Adrenal gland (tissue), 12 donors: ENCODE measurements around the gene HOXA3. TPM values are rescaled to one million over a fixed set of nuclear protein-coding genes. Genes with fewer than 3 reads are reported as not detected.

ENCODE experiments used
- DNase-seq, 7 donors: peaks; one replicate each; pipeline ENCODE4 v3.0.0-alpha.2; 2019 to 2020
- H3K27ac ChIP-seq, 5 donors: fragments of 200-600 bp; sonication (generic) in 4 of 5; 1 replicate in 3 of 5; 2 replicates in 2 of 5; pipeline versions ENCODE4 v1.5.1 to v1.8.0; 2016 to 2020; ENCODE audit warnings: mild to moderate bottlenecking in 1 of 5
- H3K27me3 ChIP-seq: fragments of 200-600 bp; 2 replicates; pipeline ENCODE4 v1.8.0; 2021
- H3K36me3 ChIP-seq, 2 donors: fragments of 200-600 bp; replicated peaks in 1 of 2; 1 replicate in 1 of 2; 2 replicates in 1 of 2; pipeline versions ENCODE4 v1.5.1 to v1.8.0; 2018 to 2022
- H3K4me1 ChIP-seq, 2 donors: fragments of 200-600 bp; replicated peaks in 1 of 2; 1 replicate in 1 of 2; 2 replicates in 1 of 2; pipeline versions ENCODE4 v1.5.1 to v1.8.0; 2018 to 2021
- H3K4me3 ChIP-seq, 4 donors: fragments of 200-600 bp; sonication (generic) in 3 of 4; one replicate each; pipeline ENCODE4 v1.5.1; 2016 to 2018
- H3K9me3 ChIP-seq, 3 donors: fragments of 200-600 bp; sonication (generic) in 1 of 3; replicated peaks in 1 of 3; 1 replicate in 2 of 3; 2 replicates in 1 of 3; pipeline versions ENCODE4 v1.5.1 to v1.8.0; 2016 to 2021
- POLR2A ChIP-seq, 2 donors: fragments of 450-650 bp; IDR thresholded peaks; one replicate each; pipeline ENCODE4 v1.6.1; 2017; ENCODE audit warnings: antibody characterized with exemption in 2 of 2, mild to moderate bottlenecking in 2 of 2, moderate library complexity in 1 of 2
- WGBS, 4 donors: extraction: QIAGEN DNeasy Blood & Tissue Kit in 2 of 4; methylation state at CpG; one replicate each; pipeline versions ENCODE4 v1.1.5 to v1.1.7; 2013 to 2017; 5-methylcytosine and 5-hydroxymethylcytosine counted together
- intact Hi-C, 2 donors: fragments of 100-400 bp; cut with DNase I; formaldehyde crosslinking; loops; one replicate each; pipeline versions ENCODE4 v1.14.1 to v1.15.0; 2022 to 2023
- polyA plus RNA-seq, 3 donors: library from polyadenylated mRNA; stranded (reverse); fragments of 200-250 nt in 2 of 3; fragments of 350-450 nt in 1 of 3; fragmentation: Illumina TruSeq in 1 of 3; extraction: RNeasy Lipid Tissue Mini Kit (QIAGEN cat#74804) in 1 of 3; gene quantifications; one replicate each; pipeline ENCODE4 v1.2.3, GENCODE V29; 2013 to 2014
- total RNA-seq, 9 donors: library from RNA; depleted of rRNA in 4 of 9; stranded (reverse); fragments of >200 nt in 4 of 9; fragments of 120-200 nt in 1 of 9; fragmentation: NEBNext Ultra II Directional in 1 of 9; extraction: Animal tissue kit (Norgen Biotek cat#: 25700) in 1 of 9; gene quantifications; one replicate each; pipeline versions ENCODE4 v1.1.0 to v1.2.4, GENCODE V29; 2013 to 2023
- TF ChIP-seq, protein P1 (sequence below), 6 experiments: fragments of 450-650 bp in 4 of 6; fragments of 200-600 bp in 2 of 6; sonication (generic) in 1 of 6; IDR thresholded peaks; 1 replicate in 5 of 6; 2 replicates in 1 of 6; pipeline versions ENCODE4 v1.5.1 to v1.8.0; 2016 to 2021; ENCODE audit warnings: antibody characterized with exemption in 6 of 6, mild to moderate bottlenecking in 2 of 6, moderate library complexity in 1 of 6
- donor health status: healthy with polysubstance abuse.
- donor health status: Bipolar disorder and iron deficiency.
- donor health status: DM: yes; HTN: yes; CAD: no.
- donor health status: DM: no; HTN: no; CAD: no.
- donor health status: DM: no; HTN: no; CAD: no.
- donor health status: DM: yes; HTN: yes; CAD: no.

Gene HOXA3
- total and polyA plus RNA-seq, 12 donors, result 1.0 to 32.7 (median 3.8) TPM

DNA sequence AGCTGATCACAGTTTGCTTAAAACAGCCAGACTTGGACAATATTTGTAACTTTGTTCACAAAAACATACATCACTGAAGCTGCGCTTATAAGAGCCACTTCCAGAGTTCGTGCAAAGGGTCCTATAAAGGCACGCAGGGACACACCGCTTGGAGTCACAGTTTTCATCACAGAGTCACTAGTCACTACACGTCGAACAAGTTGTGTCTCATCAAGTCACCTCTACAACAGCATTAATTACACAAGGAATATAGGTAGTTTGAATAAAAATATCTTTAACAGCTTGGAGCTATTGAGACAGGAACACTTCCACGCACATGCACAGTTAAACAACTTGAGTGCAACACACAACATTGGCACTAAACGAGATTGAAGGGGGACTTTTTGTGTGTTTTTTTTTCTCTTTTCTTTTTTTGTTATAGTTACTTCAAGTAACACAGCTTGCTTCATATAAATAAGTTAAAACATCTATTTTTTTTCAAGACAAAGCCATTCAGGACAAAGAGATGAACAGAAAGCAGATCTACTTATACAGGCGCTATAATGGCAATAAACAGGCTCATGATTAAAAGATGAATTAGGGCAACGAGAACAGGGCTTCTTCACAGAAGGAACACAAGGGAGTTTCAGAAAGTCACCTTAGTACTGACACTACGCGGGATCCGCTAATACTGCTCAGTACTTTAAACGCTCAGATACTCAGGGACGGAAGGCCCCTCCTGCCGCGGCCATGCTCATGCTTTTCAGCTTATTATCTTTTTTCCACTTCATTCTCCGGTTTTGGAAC, 11.1 kb downstream of the HOXA3 start:
- Histone ChIP-seq H3K27ac (peak overlapping the region; percentile 94 to 99 (median 99)), H3K4me1 (peaks cover 10 to 20% of the 10 kb centered on the region in 2 donors), H3K36me3 (peaks cover 0 to 12% of the 10 kb centered on the region in 2 donors), H3K4me3 (peak overlapping the region in 3 of 4 donors; percentile 66 to 91 (median 74)), H3K9me3 (no peaks in the 10 kb centered on the region), H3K27me3 (no peaks in the 10 kb centered on the region)
- DNase-seq, result peak in 1 of 7 donors; percentile 49
- 46 to 53% (median 49%) methylated on average over 18 of the region's 18 CpGs for WGBS, 4 donors
- intact Hi-C loops, result loop anchor here (5.0 kb wide), 1 partner anchor 284 kb away; no protein-coding TSS in a partner anchor
- TF ChIP-seq POLR2A (IDR thresholded peaks at IDR 0.05), result no peak
- TF ChIP-seq, protein P1, sequence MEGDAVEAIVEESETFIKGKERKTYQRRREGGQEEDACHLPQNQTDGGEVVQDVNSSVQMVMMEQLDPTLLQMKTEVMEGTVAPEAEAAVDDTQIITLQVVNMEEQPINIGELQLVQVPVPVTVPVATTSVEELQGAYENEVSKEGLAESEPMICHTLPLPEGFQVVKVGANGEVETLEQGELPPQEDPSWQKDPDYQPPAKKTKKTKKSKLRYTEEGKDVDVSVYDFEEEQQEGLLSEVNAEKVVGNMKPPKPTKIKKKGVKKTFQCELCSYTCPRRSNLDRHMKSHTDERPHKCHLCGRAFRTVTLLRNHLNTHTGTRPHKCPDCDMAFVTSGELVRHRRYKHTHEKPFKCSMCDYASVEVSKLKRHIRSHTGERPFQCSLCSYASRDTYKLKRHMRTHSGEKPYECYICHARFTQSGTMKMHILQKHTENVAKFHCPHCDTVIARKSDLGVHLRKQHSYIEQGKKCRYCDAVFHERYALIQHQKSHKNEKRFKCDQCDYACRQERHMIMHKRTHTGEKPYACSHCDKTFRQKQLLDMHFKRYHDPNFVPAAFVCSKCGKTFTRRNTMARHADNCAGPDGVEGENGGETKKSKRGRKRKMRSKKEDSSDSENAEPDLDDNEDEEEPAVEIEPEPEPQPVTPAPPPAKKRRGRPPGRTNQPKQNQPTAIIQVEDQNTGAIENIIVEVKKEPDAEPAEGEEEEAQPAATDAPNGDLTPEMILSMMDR (IDR thresholded peaks at IDR 0.05), result no peak

GRCh38 chr7:27140126-27140857, 12.1 kb downstream of the HOXA3 start:
- intact Hi-C loops, result loop anchor here (5.0 kb wide), 1 partner anchor 283 kb away; no protein-coding TSS in a partner anchor
- Histone ChIP-seq H3K27me3 (no peaks in the 10 kb centered on the region), H3K9me3 (no peaks in the 10 kb centered on the region), H3K27ac (peak overlapping the region in 3 of 5 donors; percentile 59 to 99 (median 99)), H3K36me3 (peaks cover 0 to 10% of the 10 kb centered on the region in 2 donors), H3K4me1 (peaks cover 15 to 29% of the 10 kb centered on the region in 2 donors), H3K4me3 (peak overlapping the region in 1 of 4 donors; percentile 91)
- TF ChIP-seq POLR2A (IDR thresholded peaks at IDR 0.05), result no peak
- TF ChIP-seq, protein P1 (IDR thresholded peaks at IDR 0.05), result no peak
- peak in 2 of 7 donors; percentile 25 for DNase-seq
- 72 to 81% (median 80%) methylated on average over 15 of the region's 15 CpGs for WGBS, 4 donors

- Histone ChIP-seq H3K4me3 (peak overlapping the region in 1 of 4 donors; percentile 25), H3K27me3 (no peaks in the 10 kb centered on the region), H3K4me1 (peaks cover 15 to 29% of the 10 kb centered on the region in 2 donors), H3K36me3 (peaks cover 0 to 2% of the 10 kb centered on the region in 2 donors), H3K27ac (peak overlapping the region in 4 of 5 donors; percentile 59 to 99 (median 80)), H3K9me3 (no peaks in the 10 kb centered on the region)
- DNase-seq, result peak in 2 of 7 donors; percentile 43 to 56
- 57 to 68% (median 64%) methylated on average over 40 to 53 of the region's 53 CpGs for WGBS, 4 donors
- TF ChIP-seq, protein P1 (IDR thresholded peaks at IDR 0.05), result no peak
- TF ChIP-seq POLR2A (IDR thresholded peaks at IDR 0.05), result no peak
- intact Hi-C loops, result loop anchor here (5.0 kb wide), 1 partner anchor 282 kb away; no protein-coding TSS in a partner anchor
These were observed 12.9 kb downstream of the HOXA3 start for GRCh38 chr7:27139334-27140125.
